Measurements from ENCODE around the gene MAD1L1. TPM values are rescaled to one million over a fixed set of nuclear protein-coding genes. Genes with fewer than 3 reads are reported as not detected.

The MAD1L1 gene
- total RNA-seq, 1 experiment from 2014 or later, result 50.8 TPM

GRCh38 chr7:1916601-1916970 is 316.2 kb downstream of the MAD1L1 start:
- TF ChIP-seq, protein P1, sequence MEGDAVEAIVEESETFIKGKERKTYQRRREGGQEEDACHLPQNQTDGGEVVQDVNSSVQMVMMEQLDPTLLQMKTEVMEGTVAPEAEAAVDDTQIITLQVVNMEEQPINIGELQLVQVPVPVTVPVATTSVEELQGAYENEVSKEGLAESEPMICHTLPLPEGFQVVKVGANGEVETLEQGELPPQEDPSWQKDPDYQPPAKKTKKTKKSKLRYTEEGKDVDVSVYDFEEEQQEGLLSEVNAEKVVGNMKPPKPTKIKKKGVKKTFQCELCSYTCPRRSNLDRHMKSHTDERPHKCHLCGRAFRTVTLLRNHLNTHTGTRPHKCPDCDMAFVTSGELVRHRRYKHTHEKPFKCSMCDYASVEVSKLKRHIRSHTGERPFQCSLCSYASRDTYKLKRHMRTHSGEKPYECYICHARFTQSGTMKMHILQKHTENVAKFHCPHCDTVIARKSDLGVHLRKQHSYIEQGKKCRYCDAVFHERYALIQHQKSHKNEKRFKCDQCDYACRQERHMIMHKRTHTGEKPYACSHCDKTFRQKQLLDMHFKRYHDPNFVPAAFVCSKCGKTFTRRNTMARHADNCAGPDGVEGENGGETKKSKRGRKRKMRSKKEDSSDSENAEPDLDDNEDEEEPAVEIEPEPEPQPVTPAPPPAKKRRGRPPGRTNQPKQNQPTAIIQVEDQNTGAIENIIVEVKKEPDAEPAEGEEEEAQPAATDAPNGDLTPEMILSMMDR (conservative IDR thresholded peaks at IDR 0.05), result no peak
- no peak for TF ChIP-seq EZH2 (IDR thresholded peaks at IDR 0.05; ENCODE audit: low read depth)
- H4K20me1 ChIP-seq (ENCODE audit: insufficient read depth), result peaks cover 7% of the 10 kb centered on the region; the same call in 1 of the 2 replicates
- DNase-seq, result no peak
- ChIA-PET POLR2A (ENCODE audit: unreplicated experiment) (no interaction called here), CTCF (no interaction called here)
- no peaks in the 10 kb centered on the region for H3K27me3 ChIP-seq (ENCODE audit: insufficient read depth, low read depth)
- no peaks in the 10 kb centered on the region for H3F3A ChIP-seq (ENCODE audit: insufficient read depth, low read depth)
- intact Hi-C loops (cut with micrococcal nuclease; ENCODE audit: unreplicated experiment), result no loop called here
- H3K9me3 ChIP-seq (ENCODE audit: insufficient read depth, low read depth), result no peaks in the 10 kb centered on the region
- BruUV-seq (replicated peaks), result no TSS peak
- H2AFZ ChIP-seq, result no peak overlapping the region
- H3K4me2 ChIP-seq, result no peak overlapping the region
- no peak overlapping the region for H3K27ac ChIP-seq
- H3K36me3 ChIP-seq (ENCODE audit: low read depth), result no peaks in the 10 kb centered on the region
- no peak overlapping the region for H3K4me3 ChIP-seq
- H3K9me2 ChIP-seq (ENCODE audit: insufficient read depth), result no peaks in the 10 kb centered on the region
- H3K4me1 ChIP-seq (replicated peaks; ENCODE audit: insufficient read depth), result no peaks in the 10 kb centered on the region
- H3K79me2 ChIP-seq (ENCODE audit: low read depth), result no peaks in the 10 kb centered on the region

- Histone ChIP-seq H3K4me3 (no peak overlapping the region), H4K20me1 (ENCODE audit: insufficient read depth) (peaks cover 7% of the 10 kb centered on the region; the same call in 1 of the 2 replicates), H3K27ac (no peak overlapping the region), H3K36me3 (ENCODE audit: low read depth) (no peaks in the 10 kb centered on the region), H2AFZ (no peak overlapping the region), H3K4me1 (replicated peaks; ENCODE audit: insufficient read depth) (no peaks in the 10 kb centered on the region), H3K9me2 (ENCODE audit: insufficient read depth) (no peaks in the 10 kb centered on the region), H3K4me2 (no peak overlapping the region), H3K79me2 (ENCODE audit: low read depth) (no peaks in the 10 kb centered on the region), H3F3A (ENCODE audit: insufficient read depth, low read depth) (no peaks in the 10 kb centered on the region), H3K27me3 (ENCODE audit: insufficient read depth, low read depth) (no peaks in the 10 kb centered on the region), H3K9me3 (ENCODE audit: insufficient read depth, low read depth) (no peaks in the 10 kb centered on the region)
- TF ChIP-seq, protein P1 (conservative IDR thresholded peaks at IDR 0.05), result no peak
- no peak for TF ChIP-seq EZH2 (IDR thresholded peaks at IDR 0.05; ENCODE audit: low read depth)
- BruUV-seq (replicated peaks), result no TSS peak
- ChIA-PET POLR2A (ENCODE audit: unreplicated experiment) (no interaction called here), CTCF (no interaction called here)
- DNase-seq, result no peak
- intact Hi-C loops (cut with micrococcal nuclease; ENCODE audit: unreplicated experiment), result no loop called here
Measured at GRCh38 chr7:1915956-1916600, 316.7 kb downstream of the MAD1L1 start.

DNA sequence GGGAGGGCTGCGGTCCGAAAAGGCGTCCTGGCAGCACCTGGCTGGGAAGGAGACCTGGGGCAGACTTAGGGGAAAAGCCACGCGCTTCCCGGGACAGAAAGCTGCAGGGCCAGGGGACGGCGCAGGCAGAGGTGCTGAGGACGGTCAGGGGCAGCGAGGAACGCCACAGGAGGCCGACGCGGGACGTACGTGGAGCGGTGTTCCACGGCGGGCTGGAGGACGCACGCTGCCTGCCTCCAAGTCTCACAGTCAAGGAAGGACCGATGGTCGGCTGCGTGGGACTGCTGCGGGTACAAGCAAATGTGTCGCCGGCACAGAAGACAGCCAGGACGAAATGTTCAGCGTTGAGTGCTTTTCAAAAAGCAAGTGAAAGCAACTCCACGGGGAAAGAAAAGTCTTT is 317.4 kb downstream of the MAD1L1 start:
- no peak overlapping the region for H3K27ac ChIP-seq
- no peak overlapping the region for H2AFZ ChIP-seq
- H3K4me3 ChIP-seq, result no peak overlapping the region
- no peaks in the 10 kb centered on the region for H3F3A ChIP-seq (ENCODE audit: insufficient read depth, low read depth)
- BruUV-seq (replicated peaks), result no TSS peak
- H3K27me3 ChIP-seq (ENCODE audit: insufficient read depth, low read depth), result no peaks in the 10 kb centered on the region
- no peaks in the 10 kb centered on the region for H3K79me2 ChIP-seq (ENCODE audit: low read depth)
- DNase-seq, result no peak
- H3K4me2 ChIP-seq, result no peak overlapping the region
- ChIA-PET POLR2A (ENCODE audit: unreplicated experiment) (no interaction called here), CTCF (no interaction called here)
- H3K9me3 ChIP-seq (ENCODE audit: insufficient read depth, low read depth), result no peaks in the 10 kb centered on the region
- no peaks in the 10 kb centered on the region for H3K9me2 ChIP-seq (ENCODE audit: insufficient read depth)
- intact Hi-C loops (cut with micrococcal nuclease; ENCODE audit: unreplicated experiment), result no loop called here
- no peak for TF ChIP-seq EZH2 (IDR thresholded peaks at IDR 0.05; ENCODE audit: low read depth)
- TF ChIP-seq, protein P1 (conservative IDR thresholded peaks at IDR 0.05), result no peak
- peaks cover 7% of the 10 kb centered on the region; the same call in 1 of the 2 replicates for H4K20me1 ChIP-seq (ENCODE audit: insufficient read depth)
- no peaks in the 10 kb centered on the region for H3K36me3 ChIP-seq (ENCODE audit: low read depth)
- no peaks in the 10 kb centered on the region for H3K4me1 ChIP-seq (replicated peaks; ENCODE audit: insufficient read depth)

Data from PC-9 (cell line).